Mucosa of stomach (tissue), 1 donor: ENCODE measurements around the gene SOX13.

Source experiments
- H3K27me3 ChIP-seq: one replicate; pipeline ENCODE4 v1.7.0; 2013; ENCODE audit warnings: mild to moderate bottlenecking, low read length; ENCODE audit not compliant: control insufficient read depth, insufficient read depth
- H3K36me3 ChIP-seq: one replicate; pipeline ENCODE4 v1.7.0; 2013; ENCODE audit warnings: low read length; ENCODE audit not compliant: control insufficient read depth, insufficient read depth
- H3K4me1 ChIP-seq: one replicate; pipeline ENCODE4 v1.7.0; 2013; ENCODE audit warnings: mild to moderate bottlenecking, low read length; ENCODE audit not compliant: control insufficient read depth, insufficient read depth
- H3K4me3 ChIP-seq: one replicate; pipeline ENCODE4 v1.7.0; 2013; ENCODE audit warnings: low read length
- H3K9ac ChIP-seq: one replicate; pipeline ENCODE4 v1.7.0; 2013; ENCODE audit warnings: mild to moderate bottlenecking, low read length, moderate library complexity
- H3K9me3 ChIP-seq: one replicate; pipeline ENCODE4 v1.7.0; 2013; ENCODE audit warnings: mild to moderate bottlenecking, low read length, moderate library complexity; ENCODE audit not compliant: control insufficient read depth
- donor health status: Pancreatic carcinoma.

SOX13 gene

DNA sequence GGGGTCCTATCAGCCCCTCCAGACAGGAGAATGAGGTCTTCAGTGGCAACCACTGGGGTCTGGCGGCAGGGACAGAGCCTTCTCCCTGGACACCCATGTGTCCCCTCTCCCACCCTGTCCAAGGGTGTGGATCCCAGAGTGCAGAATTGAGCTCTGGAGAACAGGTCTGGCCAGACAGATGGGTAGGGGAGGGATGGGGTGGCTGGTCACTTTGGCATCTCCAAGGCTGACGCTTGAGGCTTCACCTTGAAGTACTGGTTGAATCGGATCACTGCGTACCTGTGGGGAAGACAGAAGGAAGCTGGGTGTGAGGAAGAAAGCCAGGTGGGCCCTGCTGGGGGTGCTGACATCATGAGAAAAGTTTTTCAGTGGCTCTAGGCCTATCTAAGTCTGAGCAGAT, 59.1 kb downstream of the SOX13 start:
- Histone ChIP-seq H3K27me3 (no peaks in the 10 kb centered on the region), H3K4me1 (peaks cover 26% of the 10 kb centered on the region), H3K36me3 (no peaks in the 10 kb centered on the region), H3K9me3 (no peaks in the 10 kb centered on the region), H3K9ac (no peak overlapping the region), H3K4me3 (no peak overlapping the region)

DNA sequence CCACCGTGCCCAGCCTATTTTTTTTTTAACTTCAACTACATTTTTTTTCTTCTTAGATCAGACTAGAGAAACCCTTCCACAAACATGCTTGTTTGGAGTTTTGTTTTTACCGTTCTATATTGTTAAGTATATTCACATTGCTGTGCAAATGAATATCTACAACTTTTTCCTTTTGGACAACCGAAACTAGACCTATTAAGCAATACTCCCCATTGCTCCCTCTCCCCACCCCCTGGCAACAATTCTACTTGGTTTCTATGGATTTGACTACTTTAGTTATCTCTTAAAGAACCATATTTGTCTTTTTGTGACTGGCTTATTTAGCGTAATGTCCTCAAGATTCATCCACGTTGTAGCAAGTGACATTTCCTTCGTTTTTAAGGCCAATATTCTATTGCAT, 59.8 kb downstream of the SOX13 start:
- Histone ChIP-seq H3K27me3 (no peaks in the 10 kb centered on the region), H3K4me3 (no peak overlapping the region), H3K4me1 (peaks cover 26% of the 10 kb centered on the region), H3K9me3 (no peaks in the 10 kb centered on the region), H3K36me3 (no peaks in the 10 kb centered on the region), H3K9ac (no peak overlapping the region)

DNA sequence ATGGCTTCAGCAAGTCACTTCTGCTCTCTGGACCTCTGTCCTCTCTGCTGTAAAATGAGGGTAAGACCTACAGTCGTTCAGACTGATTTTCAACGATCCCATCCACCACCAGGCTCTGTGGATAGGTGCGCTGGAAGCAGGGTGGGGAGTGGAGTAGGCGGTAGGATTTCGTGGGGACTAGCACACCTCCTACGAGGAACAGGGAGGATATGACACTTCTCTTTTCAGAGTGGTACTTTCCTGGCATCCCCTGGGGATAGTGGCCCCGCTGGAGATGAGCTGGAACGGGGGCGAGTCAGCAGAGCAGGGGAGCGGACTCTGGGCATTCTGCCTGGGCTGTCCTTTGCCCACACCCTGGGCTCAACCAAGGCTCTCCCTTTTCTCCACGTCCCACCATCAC, 61.2 kb downstream of the SOX13 start:
- Histone ChIP-seq H3K27me3 (no peaks in the 10 kb centered on the region), H3K36me3 (no peaks in the 10 kb centered on the region), H3K9ac (no peak overlapping the region), H3K4me3 (no peak overlapping the region), H3K9me3 (no peaks in the 10 kb centered on the region), H3K4me1 (peaks cover 22% of the 10 kb centered on the region)

DNA sequence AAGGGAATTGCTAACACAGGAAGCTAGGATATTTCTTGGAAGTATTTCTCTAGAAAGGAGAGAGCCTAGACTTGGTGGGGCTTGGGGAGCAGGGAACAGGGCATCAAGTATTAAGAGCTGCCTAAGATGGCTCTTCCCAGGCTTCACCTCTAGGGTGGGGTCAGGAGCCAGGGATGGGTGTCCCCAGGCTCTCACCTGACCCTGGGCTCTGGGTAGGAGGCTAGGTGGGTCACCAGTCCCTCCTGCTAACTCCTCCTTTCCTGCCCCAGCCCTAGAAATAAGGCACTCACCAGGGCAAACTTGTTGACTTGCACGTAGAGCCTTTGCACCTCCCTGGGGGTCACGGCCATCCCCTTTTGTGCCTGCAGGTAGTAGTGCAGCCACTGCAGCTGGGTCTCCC, 63.9 kb downstream of the SOX13 start:
- H3K27me3 ChIP-seq = no peaks in the 10 kb centered on the region
- no peaks in the 10 kb centered on the region for H3K36me3 ChIP-seq

DNA sequence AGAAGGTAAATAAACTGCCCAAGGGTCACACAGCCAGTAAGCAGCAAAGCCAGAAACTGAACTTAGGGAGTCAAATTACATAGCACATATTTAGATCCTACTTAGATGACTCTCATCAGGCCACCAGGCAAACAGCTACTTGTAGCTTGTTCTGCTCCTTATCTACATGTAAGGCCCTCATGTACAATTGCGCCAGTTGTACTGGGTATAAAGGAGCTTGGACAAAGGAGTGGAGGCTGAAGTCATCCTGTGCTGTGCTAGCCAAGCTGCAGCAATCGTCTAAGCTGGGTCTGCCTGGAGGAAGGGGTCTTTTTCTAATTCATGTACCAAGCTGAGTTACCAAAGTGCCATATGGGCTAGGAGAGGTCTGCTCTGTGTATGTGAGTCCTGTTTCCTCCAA, 66.2 kb downstream of the SOX13 start:
- Histone ChIP-seq H3K9me3 (no peaks in the 10 kb centered on the region), H3K27me3 (no peaks in the 10 kb centered on the region), H3K4me3 (no peak overlapping the region), H3K4me1 (no peaks in the 10 kb centered on the region), H3K9ac (no peak overlapping the region), H3K36me3 (no peaks in the 10 kb centered on the region)

More for the DNA sequence above, 63.9 kb downstream of the SOX13 start:
- Histone ChIP-seq H3K4me1 (no peaks in the 10 kb centered on the region), H3K9me3 (no peaks in the 10 kb centered on the region), H3K4me3 (no peak overlapping the region), H3K9ac (no peak overlapping the region)

DNA sequence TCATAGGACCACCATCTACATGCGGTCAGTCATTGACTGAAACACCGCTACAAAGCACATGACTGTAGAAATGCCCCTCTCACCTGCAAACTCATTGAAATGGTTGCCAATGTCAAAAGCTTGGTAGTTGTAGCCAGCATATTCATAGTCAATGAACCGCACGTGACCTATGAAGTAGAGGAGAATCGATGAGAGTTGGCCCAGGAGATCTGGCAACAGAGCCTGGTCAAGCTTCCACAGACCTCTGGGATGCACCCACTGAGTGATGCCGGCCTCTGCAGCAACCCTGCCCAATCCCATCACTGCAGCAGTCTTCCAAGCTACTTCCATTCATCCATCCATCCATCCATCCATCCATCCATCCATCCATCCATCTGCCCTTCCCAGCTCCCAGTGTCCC, 67.0 kb downstream of the SOX13 start:
- Histone ChIP-seq H3K9me3 (no peaks in the 10 kb centered on the region), H3K9ac (no peak overlapping the region), H3K27me3 (no peaks in the 10 kb centered on the region), H3K36me3 (no peaks in the 10 kb centered on the region), H3K4me3 (no peak overlapping the region), H3K4me1 (no peaks in the 10 kb centered on the region)

DNA sequence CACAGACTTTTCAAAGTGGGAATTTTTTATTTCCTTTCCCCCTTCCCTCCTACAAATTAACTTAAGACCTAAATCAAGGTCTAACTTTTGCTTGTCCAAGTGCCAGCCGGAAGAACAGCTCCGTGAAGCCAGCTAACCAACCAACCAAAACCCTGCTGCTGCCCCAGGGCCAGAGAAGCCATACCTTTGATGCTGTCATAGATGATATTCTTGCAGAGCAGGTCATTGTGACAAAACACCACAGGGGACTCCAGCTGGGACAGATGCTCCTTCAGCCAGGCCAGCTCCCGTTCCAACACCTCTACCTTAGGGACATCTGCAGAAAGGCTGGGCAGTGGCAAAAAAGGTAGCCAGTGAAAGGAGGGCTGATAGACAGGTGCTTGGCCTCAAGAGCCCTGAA, 68.2 kb downstream of the SOX13 start:
- Histone ChIP-seq H3K36me3 (no peaks in the 10 kb centered on the region), H3K9ac (no peak overlapping the region), H3K27me3 (no peaks in the 10 kb centered on the region), H3K4me3 (no peak overlapping the region), H3K9me3 (no peaks in the 10 kb centered on the region), H3K4me1 (no peaks in the 10 kb centered on the region)

DNA sequence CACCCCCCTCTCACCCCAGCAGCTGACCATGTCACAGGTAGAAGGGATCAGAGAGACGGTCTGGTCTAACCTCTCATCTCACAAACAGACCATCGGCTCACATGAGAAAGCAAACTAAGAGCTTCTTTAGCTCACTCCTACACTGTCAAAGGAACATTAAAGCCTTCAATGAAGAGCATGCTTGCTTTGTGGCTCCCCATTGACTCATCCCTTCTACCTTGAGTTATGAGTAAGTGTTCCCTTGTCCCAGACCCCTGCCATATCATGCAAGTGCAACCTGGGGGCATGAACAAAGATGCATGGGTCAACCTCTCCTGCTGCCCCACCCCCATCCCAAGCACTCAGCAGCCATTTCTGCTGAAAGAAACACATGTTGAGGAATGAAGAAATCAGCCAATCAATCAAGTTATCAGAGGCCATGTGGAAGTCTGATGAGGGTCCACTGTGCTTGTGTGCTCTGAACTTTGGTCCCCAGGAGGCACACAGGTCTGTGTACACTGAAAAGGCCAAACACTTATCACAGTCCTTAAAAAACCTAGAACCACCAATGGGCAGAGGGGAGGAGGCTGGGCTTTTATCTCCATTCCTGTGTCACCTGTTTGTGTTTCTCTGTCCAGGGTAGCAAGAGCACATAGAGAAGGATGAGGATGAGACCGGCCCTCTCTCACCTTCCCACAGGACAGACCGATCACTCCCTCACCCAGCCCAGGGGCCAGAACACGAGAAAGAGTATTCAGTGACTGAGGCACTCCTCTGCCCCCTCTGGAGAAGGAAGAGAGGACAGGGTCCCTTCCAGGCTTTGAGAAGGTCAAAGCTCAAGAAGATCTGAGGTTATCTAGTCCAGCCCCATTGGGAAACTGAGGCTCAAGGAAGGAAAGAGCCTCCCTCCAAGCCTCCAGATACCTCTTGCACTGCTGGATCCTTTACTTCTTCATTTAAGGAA, 69.4 kb downstream of the SOX13 start:
- Histone ChIP-seq H3K9me3 (no peaks in the 10 kb centered on the region), H3K4me1 (no peaks in the 10 kb centered on the region), H3K4me3 (no peak overlapping the region), H3K9ac (no peak overlapping the region), H3K36me3 (no peaks in the 10 kb centered on the region), H3K27me3 (no peaks in the 10 kb centered on the region)

DNA sequence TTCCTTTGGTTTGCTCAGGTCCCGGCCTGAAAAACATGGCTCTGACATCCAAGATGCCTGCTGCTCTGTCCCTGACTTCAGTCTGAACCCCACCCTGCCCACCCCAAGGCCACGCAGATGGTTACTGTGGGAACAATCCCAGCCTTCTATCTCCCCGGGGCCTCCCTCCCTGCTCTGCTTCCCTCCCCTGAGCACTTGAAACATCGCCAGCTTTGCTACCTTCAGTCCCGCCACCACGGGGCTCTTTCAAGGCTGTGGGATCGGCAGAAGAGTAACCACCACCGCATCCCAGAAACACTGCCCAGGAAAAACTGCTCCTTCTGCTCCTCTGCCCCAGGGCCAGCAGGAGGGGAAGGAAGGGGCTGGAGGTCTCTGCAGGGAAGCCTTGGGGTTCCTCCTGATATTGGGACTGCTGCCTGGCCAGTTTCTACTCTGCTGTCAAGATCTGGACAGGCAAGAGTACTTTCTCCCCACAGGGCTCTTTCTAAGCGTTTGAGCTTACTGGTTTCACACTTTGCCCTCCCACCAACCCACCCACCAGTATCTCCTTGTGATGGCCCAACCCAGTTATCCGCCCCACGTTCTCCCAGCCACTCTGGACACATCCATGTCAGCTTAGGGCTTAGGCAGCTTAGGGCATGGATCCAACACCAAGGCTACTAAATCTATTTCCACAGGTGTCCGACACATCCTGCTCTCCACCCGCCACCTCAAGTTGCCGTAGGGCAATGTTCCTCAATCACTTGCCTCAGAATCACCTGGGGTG, 70.5 kb downstream of the SOX13 start:
- H3K4me1 ChIP-seq = no peaks in the 10 kb centered on the region

DNA sequence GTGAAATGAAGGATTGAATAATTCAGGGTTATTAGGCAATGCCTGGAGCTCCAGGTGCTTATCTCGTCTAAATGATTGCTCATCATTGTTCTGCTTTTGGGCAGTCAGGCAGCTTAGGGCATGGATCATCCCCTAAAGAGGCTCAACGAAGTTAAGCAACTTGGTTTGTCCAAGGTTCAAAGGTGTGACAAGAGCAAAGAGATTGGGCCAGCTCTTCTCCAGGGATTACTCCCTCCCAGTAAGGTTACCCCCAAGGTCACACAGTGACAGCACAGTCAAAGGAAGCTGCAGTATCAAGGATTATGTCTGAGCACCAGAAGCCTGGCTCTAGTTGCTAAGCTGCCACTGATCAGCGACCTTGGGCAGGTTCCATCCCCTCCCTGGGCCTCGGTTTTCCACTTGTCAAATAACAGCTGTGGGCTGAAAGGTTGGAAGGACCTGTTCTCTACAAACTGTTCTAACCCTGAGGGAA, 72.2 kb downstream of the SOX13 start:
- Histone ChIP-seq H3K27me3 (no peaks in the 10 kb centered on the region), H3K4me3 (no peak overlapping the region), H3K9ac (no peak overlapping the region), H3K4me1 (no peaks in the 10 kb centered on the region), H3K9me3 (no peaks in the 10 kb centered on the region), H3K36me3 (no peaks in the 10 kb centered on the region)

More for the DNA sequence above, 70.5 kb downstream of the SOX13 start:
- no peaks in the 10 kb centered on the region for H3K9me3 ChIP-seq
- H3K4me3 ChIP-seq = no peak overlapping the region
- no peaks in the 10 kb centered on the region for H3K27me3 ChIP-seq
- H3K36me3 ChIP-seq = no peaks in the 10 kb centered on the region
- no peak overlapping the region for H3K9ac ChIP-seq

DNA sequence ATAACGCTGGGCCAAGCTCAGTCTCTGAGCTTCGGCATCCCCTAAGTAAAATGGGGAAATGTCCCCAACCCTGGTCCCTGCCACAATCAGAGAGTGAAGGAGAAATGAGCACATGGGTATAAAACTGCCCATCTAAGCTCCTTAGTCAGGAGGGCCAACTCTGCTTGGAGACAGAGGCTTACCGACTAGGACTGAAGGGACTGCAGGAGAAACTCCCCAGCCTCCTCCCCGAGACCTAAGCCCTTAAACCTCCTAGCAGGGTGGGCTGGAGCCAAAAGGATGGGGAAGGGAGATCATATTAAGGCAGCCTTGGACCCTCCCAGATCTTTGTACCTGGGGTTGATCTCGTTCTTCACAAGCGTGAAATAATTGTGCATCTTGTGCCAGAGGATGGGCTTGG, 73.4 kb downstream of the SOX13 start:
- no peaks in the 10 kb centered on the region for H3K4me1 ChIP-seq
- H3K36me3 ChIP-seq = no peaks in the 10 kb centered on the region
- peaks cover 1% of the 10 kb centered on the region for H3K27me3 ChIP-seq
- H3K4me3 ChIP-seq = no peak overlapping the region
- H3K9me3 ChIP-seq = no peaks in the 10 kb centered on the region
- no peak overlapping the region for H3K9ac ChIP-seq

DNA sequence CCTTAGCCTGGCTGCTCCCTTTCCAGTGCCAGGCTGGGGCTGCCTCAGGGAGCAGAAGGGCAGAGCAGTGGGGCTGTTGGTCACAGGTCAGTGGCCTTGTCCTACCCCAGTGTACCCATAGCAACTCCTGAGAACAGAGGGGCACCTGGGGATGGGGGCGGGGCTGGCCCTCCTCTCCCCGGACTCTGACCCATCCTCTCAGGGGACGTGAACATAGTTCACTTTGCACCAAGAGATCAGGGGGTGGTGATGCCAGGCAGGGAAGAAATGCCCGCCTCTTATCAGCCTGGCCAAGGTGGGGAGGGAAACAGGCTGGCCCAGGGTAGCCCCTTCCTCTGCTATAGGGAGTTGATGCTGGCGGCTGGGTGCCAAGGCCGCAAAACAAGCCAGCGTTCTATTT, 74.0 kb downstream of the SOX13 start:
- Histone ChIP-seq H3K4me3 (no peak overlapping the region), H3K27me3 (peaks cover 6% of the 10 kb centered on the region), H3K9me3 (no peaks in the 10 kb centered on the region), H3K36me3 (no peaks in the 10 kb centered on the region), H3K9ac (no peak overlapping the region), H3K4me1 (no peaks in the 10 kb centered on the region)
